Neuron (in vitro differentiated cells): ENCODE data around the gene CNOT4.

ENCODE experiments used
- H2AFZ ChIP-seq: one replicate; pipeline ENCODE4 v1.6.1; 2013; ENCODE audit warnings: low read depth, mild to moderate bottlenecking, inconsistent platforms, low read length, moderate library complexity
- H3K27me3 ChIP-seq: one replicate; pipeline ENCODE4 v1.6.1; 2013; ENCODE audit warnings: low read length; ENCODE audit not compliant: insufficient read depth
- H3K36me3 ChIP-seq: one replicate; pipeline ENCODE4 v1.6.1; 2013; ENCODE audit warnings: low read length; ENCODE audit not compliant: insufficient read depth
- H3K4me1 ChIP-seq: one replicate; pipeline ENCODE4 v1.6.1; 2013; ENCODE audit warnings: low read length; ENCODE audit not compliant: insufficient read depth
- H3K4me3 ChIP-seq: 2 replicates; pipeline ENCODE4 v1.5.1; 2013; ENCODE audit warnings: mild to moderate bottlenecking, low read length, moderate library complexity
- H3K9me3 ChIP-seq: one replicate; pipeline ENCODE4 v1.6.1; 2013; ENCODE audit warnings: low read length

CNOT4 gene, protein sequence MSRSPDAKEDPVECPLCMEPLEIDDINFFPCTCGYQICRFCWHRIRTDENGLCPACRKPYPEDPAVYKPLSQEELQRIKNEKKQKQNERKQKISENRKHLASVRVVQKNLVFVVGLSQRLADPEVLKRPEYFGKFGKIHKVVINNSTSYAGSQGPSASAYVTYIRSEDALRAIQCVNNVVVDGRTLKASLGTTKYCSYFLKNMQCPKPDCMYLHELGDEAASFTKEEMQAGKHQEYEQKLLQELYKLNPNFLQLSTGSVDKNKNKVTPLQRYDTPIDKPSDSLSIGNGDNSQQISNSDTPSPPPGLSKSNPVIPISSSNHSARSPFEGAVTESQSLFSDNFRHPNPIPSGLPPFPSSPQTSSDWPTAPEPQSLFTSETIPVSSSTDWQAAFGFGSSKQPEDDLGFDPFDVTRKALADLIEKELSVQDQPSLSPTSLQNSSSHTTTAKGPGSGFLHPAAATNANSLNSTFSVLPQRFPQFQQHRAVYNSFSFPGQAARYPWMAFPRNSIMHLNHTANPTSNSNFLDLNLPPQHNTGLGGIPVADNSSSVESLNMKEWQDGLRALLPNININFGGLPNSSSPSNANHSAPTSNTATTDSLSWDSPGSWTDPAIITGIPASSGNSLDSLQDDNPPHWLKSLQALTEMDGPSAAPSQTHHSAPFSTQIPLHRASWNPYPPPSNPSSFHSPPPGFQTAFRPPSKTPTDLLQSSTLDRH

GRCh38 chr7:135509839-135510591 is at the start of gene CNOT4:
TSS of gene CNOT4 (minus strand) at chr7:135510102. CDS start at chr7:135438331, 71,771 bp downstream.
- Histone ChIP-seq H2AFZ (peak within 1 kb of the TSS; percentile 91), H3K4me1 (peaks cover 18% of the 10 kb centered on the region), H3K9me3 (no peaks in the 10 kb centered on the region), H3K36me3 (peaks cover 3% of the 10 kb centered on the region), H3K27me3 (no peaks in the 10 kb centered on the region), H3K4me3 (peak within 1 kb of the TSS; percentile 78)

- peak overlapping the region; percentile 73 for H3K4me3 ChIP-seq
- H3K9me3 ChIP-seq, result peaks cover 2% of the 10 kb centered on the region
- peaks cover 2% of the 10 kb centered on the region for H3K4me1 ChIP-seq
- no peaks in the 10 kb centered on the region for H3K27me3 ChIP-seq
- no peaks in the 10 kb centered on the region for H3K36me3 ChIP-seq
- no peak overlapping the region for H2AFZ ChIP-seq
These were observed 49.0 kb upstream of the CNOT4 start for GRCh38 chr7:135558881-135559280.

DNA sequence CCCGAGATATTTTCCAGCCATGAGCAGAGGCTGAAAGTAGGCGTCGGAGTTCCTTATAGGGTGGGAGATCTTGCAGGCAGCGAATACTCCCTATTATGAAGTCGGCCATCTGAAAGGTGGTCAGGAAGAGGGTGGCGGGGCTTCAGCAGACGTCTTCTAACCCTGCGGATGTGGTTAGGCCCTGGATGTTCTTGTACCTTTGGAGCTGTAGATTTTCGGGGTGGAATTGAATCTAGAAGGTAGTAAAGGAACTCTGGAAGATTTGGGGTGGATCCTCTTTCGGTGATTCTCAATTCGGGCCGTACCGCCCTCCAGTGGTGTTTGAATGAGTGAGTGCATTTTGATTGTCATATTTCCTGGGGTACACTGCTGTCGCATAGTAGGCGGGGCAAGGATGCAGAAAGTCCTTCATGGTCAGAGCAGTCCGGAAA is 48.5 kb upstream of the CNOT4 start:
- peak overlapping the region; percentile 73 for H3K4me3 ChIP-seq
- H3K27me3 ChIP-seq, result no peaks in the 10 kb centered on the region
- peaks cover 2% of the 10 kb centered on the region for H3K9me3 ChIP-seq
- no peaks in the 10 kb centered on the region for H3K36me3 ChIP-seq
- peak overlapping the region; percentile 87 for H2AFZ ChIP-seq
- H3K4me1 ChIP-seq, result peaks cover 2% of the 10 kb centered on the region

- peak within 1 kb of the TSS; percentile 73 for H3K4me3 ChIP-seq
- peaks cover 2% of the 10 kb centered on the region for H3K9me3 ChIP-seq
- H3K36me3 ChIP-seq, result no peaks in the 10 kb centered on the region
- peak within 1 kb of the TSS; percentile 87 for H2AFZ ChIP-seq
- peaks cover 2% of the 10 kb centered on the region for H3K4me1 ChIP-seq
- no peaks in the 10 kb centered on the region for H3K27me3 ChIP-seq
These were observed 47.8 kb upstream of the CNOT4 start, which contains the start of gene NUP205 for GRCh38 chr7:135557455-135558336. TSS of gene NUP205 (plus strand) at chr7:135557917. CDS start at chr7:135557945, 28 bp downstream.

DNA sequence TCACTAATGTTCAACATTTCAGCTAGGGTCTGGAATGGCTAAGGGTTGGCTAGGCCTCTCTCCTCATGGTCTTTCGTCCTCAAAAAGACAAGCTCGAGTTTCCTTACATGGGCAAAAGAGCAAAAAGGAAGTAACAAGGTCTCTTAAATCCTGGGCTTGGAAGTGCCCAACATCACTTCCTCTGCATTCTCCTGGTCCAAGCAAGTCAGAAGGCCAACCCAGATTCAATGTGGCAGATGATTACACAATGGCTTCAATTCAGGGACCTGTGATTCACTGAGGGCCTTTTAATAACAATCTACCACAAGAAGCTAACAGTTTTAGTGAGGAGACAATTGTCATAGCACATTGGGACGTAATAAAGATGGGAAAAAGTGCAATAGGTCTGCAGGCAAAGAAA is 43.4 kb upstream of the CNOT4 start:
- Histone ChIP-seq H2AFZ (no peak overlapping the region), H3K9me3 (no peaks in the 10 kb centered on the region), H3K4me3 (no peak overlapping the region), H3K4me1 (no peaks in the 10 kb centered on the region), H3K36me3 (no peaks in the 10 kb centered on the region), H3K27me3 (no peaks in the 10 kb centered on the region)

DNA sequence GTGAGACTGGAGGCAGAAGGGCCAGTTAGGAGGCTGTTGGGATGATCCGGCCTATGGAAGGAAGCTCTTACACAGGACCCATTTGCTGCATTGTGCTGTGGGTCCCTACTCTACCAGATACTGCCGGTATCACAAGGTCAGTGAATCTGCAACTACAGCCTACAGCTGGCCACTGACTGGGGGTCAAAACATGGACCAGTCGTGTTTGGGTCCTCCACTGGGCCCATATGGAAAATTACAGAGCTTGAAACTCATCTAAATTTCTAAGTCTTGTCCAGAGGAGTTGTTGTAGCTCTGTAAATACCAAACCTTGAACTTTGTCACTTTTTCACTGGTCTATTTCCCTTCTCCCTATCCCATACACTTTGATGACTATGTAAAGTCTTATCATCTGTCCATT is 42.2 kb upstream of the CNOT4 start:
- H3K9me3 ChIP-seq, result no peaks in the 10 kb centered on the region
- H3K27me3 ChIP-seq, result no peaks in the 10 kb centered on the region
- no peak overlapping the region for H3K4me3 ChIP-seq
- H2AFZ ChIP-seq, result no peak overlapping the region
- no peaks in the 10 kb centered on the region for H3K4me1 ChIP-seq
- no peaks in the 10 kb centered on the region for H3K36me3 ChIP-seq

DNA sequence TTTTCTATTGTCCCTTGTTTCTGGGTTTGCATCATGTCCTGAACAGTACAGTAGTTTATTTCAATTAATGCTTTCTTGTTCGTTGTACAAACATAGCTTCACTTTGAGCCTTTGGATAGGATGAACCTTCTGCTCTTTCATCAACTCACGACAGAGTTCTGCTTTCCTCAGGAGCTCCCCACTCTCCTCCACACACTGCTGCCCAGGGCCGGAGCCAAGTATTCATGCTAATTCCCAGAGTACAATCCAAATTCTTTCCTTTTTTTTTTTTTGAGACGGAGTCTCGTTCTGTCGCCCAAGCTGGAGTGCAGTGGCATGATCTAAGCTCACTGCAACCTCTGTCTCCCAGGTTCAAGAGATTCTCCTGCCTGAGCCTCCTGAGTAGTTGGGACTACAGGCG is 40.3 kb upstream of the CNOT4 start:
- no peak overlapping the region for H3K4me3 ChIP-seq
- no peaks in the 10 kb centered on the region for H3K4me1 ChIP-seq
- H3K36me3 ChIP-seq, result no peaks in the 10 kb centered on the region
- H3K27me3 ChIP-seq, result no peaks in the 10 kb centered on the region
- H3K9me3 ChIP-seq, result no peaks in the 10 kb centered on the region
- no peak overlapping the region for H2AFZ ChIP-seq

DNA sequence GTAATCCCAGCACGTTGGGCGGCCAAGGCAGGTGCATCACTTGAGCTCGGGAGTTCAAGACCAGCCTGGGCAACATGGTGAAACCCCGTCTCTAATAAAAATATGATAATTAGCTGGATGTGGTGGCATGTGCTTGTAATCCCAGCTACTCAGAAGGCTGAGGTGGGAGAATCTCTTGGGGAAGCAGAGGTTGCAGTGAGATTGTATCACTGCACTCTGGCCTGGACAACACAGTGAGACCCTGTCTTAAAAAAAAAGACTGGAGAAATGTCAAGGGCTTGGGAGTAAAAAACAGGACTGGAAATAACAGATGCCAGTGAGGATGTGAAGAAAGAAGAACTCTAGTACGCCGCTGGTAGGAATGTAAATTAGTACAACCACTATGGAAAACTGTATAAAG is 31.1 kb upstream of the CNOT4 start:
- no peaks in the 10 kb centered on the region for H3K27me3 ChIP-seq
- no peak overlapping the region for H3K4me3 ChIP-seq
- H3K4me1 ChIP-seq, result no peaks in the 10 kb centered on the region
- no peaks in the 10 kb centered on the region for H3K9me3 ChIP-seq
- no peaks in the 10 kb centered on the region for H3K36me3 ChIP-seq
- H2AFZ ChIP-seq, result no peak overlapping the region

DNA sequence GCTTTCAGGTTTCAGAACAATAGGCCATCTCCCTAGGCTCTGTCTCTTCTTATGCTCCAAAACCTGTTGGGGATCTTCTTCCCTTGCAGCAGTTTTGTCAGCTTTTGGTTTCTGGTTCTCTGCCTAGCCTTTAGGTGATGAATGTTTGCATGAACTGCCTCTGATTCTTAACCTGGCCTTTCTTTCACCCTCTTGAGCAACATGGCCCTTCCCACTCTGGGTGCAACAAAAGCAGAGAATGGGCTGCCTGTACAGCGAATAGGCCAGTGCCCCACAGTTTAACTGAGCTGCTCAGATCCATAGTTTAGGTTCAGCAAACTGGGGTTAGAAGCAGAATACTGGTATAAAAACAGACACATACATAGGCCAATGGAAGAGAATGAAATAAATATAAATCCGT is 29.7 kb upstream of the CNOT4 start:
- Histone ChIP-seq H2AFZ (no peak overlapping the region), H3K4me3 (no peak overlapping the region), H3K36me3 (no peaks in the 10 kb centered on the region), H3K4me1 (no peaks in the 10 kb centered on the region), H3K9me3 (no peaks in the 10 kb centered on the region), H3K27me3 (no peaks in the 10 kb centered on the region)

DNA sequence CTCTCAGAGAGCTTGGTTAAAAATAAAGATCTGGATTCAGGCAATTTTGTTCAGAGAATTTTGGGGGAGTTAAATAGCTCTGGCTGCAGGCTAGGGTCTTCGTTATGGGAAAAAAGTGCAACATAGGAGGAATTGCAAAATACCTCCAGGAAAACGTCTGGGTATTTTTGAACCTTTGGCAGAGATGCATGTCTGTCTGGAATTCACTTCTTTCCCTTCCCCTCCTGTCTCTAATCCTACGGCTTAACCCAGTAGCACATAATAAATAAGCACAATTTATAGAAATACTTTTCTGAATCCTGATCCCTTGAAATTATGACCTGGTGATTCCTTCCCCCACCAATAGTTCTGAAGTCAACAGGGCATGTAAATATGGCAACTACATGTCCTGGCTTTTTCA is 28.5 kb upstream of the CNOT4 start:
- H3K9me3 ChIP-seq, result no peaks in the 10 kb centered on the region
- H3K4me1 ChIP-seq, result no peaks in the 10 kb centered on the region
- no peaks in the 10 kb centered on the region for H3K36me3 ChIP-seq
- no peak overlapping the region for H2AFZ ChIP-seq
- H3K4me3 ChIP-seq, result no peak overlapping the region
- H3K27me3 ChIP-seq, result no peaks in the 10 kb centered on the region

GRCh38 chr7:135537905-135538304 is 28.0 kb upstream of the CNOT4 start:
- H3K36me3 ChIP-seq, result no peaks in the 10 kb centered on the region
- H3K9me3 ChIP-seq, result no peaks in the 10 kb centered on the region
- no peak overlapping the region for H2AFZ ChIP-seq
- H3K4me3 ChIP-seq, result no peak overlapping the region
- H3K4me1 ChIP-seq, result no peaks in the 10 kb centered on the region
- H3K27me3 ChIP-seq, result no peaks in the 10 kb centered on the region

GRCh38 chr7:135537453-135537852 is 27.6 kb upstream of the CNOT4 start:
- no peak overlapping the region for H2AFZ ChIP-seq
- no peaks in the 10 kb centered on the region for H3K9me3 ChIP-seq
- no peaks in the 10 kb centered on the region for H3K4me1 ChIP-seq
- no peak overlapping the region for H3K4me3 ChIP-seq
- no peaks in the 10 kb centered on the region for H3K27me3 ChIP-seq
- H3K36me3 ChIP-seq, result no peaks in the 10 kb centered on the region
